GM12878 (cell line): ENCODE data around the gene TMTC1. TPM values are rescaled to one million over a fixed set of nuclear protein-coding genes. Genes with fewer than 3 reads are reported as not detected.
"Not testable (repeated sequence)": the region's sequence is repeated elsewhere in the genome, so short reads cannot be mapped to it uniquely, and the experiment has no call there.

Experiments used
- ATAC-seq: fragments of 200-7000 bp; cut with Tn5 transposase; 3 replicates; pipeline ENCODE4 v1.9.1; 2020; ENCODE audit warnings: mild to moderate bottlenecking, moderate library complexity
- BruUV-seq: library from RNA; stranded (reverse); fragments of 400-500 nt; replicated peaks from 2 replicates; lab custom pipeline; 2021; lab: Mats Ljungman, UMichigan
- CTCF ChIA-PET: fragments of 300-600 bp; sonication (Branson Sonifier 250); formaldehyde crosslinking; extraction: SDS; loops from one replicate; lab custom pipeline; 2021; ENCODE audit warnings: inconsistent platforms; lab: Yijun Ruan, JAX
- POLR2A ChIA-PET: fragments of 350-600 bp; formaldehyde crosslinking; extraction: SDS; loops from one replicate; lab custom pipeline; 2021; ENCODE audit warnings: inconsistent platforms; lab: Charles Lee
- RAD21 ChIA-PET: fragments of 300-600 bp; sonication (Branson Sonifier 250); formaldehyde crosslinking; loops from one replicate; lab custom pipeline; 2023; ENCODE audit warnings: antibody characterized with exemption; ENCODE audit not compliant: unreplicated experiment; lab: Charles Lee
- SMC1A ChIA-PET: fragments of 300-600 bp; sonication (Branson Sonifier 250); formaldehyde crosslinking; loops from one replicate; lab custom pipeline; 2023; ENCODE audit not compliant: unreplicated experiment, uncharacterized antibody; lab: Charles Lee
- DNase-seq: peaks from one replicate; pipeline ENCODE4 v3.0.0-alpha.2; 2011; ENCODE audit warnings: low read depth, low spot score
- FAIRE-seq: peaks from 3 replicates; lab custom pipeline; 2011; peaks lifted over from hg19 to GRCh38; lab: Jason Lieb, UNC
- H2AFZ ChIP-seq: 2 replicates; pipeline ENCODE4 v1.6.0; 2011; ENCODE audit warnings: low read depth, low read length, control low read depth; ENCODE audit not compliant: control insufficient read depth
- H3K27ac ChIP-seq: 2 replicates; pipeline ENCODE4 v1.5.1; 2011; ENCODE audit warnings: control low read depth; ENCODE audit not compliant: control insufficient read depth, insufficient read depth
- H3K27me3 ChIP-seq, 2 experiments: replicated peaks in 1 of 2; 2 replicates each; pipeline versions ENCODE4 v1.6.0 to v1.6.1; 2011; ENCODE audit warnings: low read length in 1 of 2; ENCODE audit not compliant: control insufficient read depth in 2 of 2, insufficient read depth in 2 of 2
- H3K36me3 ChIP-seq, 2 experiments: 2 replicates each; pipeline ENCODE4 v1.5.1; 2011; ENCODE audit warnings: low read length in 1 of 2; ENCODE audit not compliant: control insufficient read depth in 2 of 2, insufficient read depth in 2 of 2
- H3K4me1 ChIP-seq: 2 replicates; pipeline ENCODE4 v1.6.1; 2011; ENCODE audit warnings: mild to moderate bottlenecking, low read length, moderate library complexity, mixed read lengths; ENCODE audit not compliant: control insufficient read depth, insufficient read depth
- H3K4me2 ChIP-seq: 2 replicates; pipeline ENCODE4 v1.6.0; 2011; ENCODE audit warnings: control low read depth; ENCODE audit not compliant: control insufficient read depth, insufficient read depth
- H3K4me3 ChIP-seq: fragments of 200-600 bp; sonication (generic); 2 replicates; pipeline ENCODE4 v1.5.1; 2016
- H3K79me2 ChIP-seq: 2 replicates; pipeline ENCODE4 v1.6.0; 2011; ENCODE audit warnings: low read length; ENCODE audit not compliant: control insufficient read depth, insufficient read depth
- H3K9ac ChIP-seq: 2 replicates; pipeline ENCODE4 v1.8.0; 2011; ENCODE audit warnings: low read length, control low read depth, mixed read lengths; ENCODE audit not compliant: control insufficient read depth, insufficient read depth
- H3K9me3 ChIP-seq: replicated peaks from 3 replicates; pipeline ENCODE4 v1.5.1; 2011; ENCODE audit warnings: mild to moderate bottlenecking, low read length; ENCODE audit not compliant: control insufficient read depth, insufficient read depth
- H4K20me1 ChIP-seq: 2 replicates; pipeline ENCODE4 v1.6.0; 2011; ENCODE audit not compliant: control insufficient read depth, insufficient read depth
- JUND ChIP-seq: IDR thresholded peaks from 2 replicates; pipeline ENCODE4 v1.6.1; 2012; ENCODE audit warnings: low read depth, mild to moderate bottlenecking, low read length, improper control_type of control experiment, moderate library complexity
- KLF5 ChIP-seq: fragments of 450-650 bp; IDR thresholded peaks from 2 replicates; pipeline ENCODE4 v1.6.1; 2014; ENCODE audit warnings: mild to moderate bottlenecking; ENCODE audit not compliant: partially characterized antibody
- MXI1 ChIP-seq: fragments of 150-350 bp; IDR thresholded peaks from 2 replicates; pipeline ENCODE4 v1.6.1; 2011; ENCODE audit warnings: low read depth, mild to moderate bottlenecking, inconsistent platforms, low read length, improper control_type of control experiment
- SMC3 ChIP-seq: IDR thresholded peaks from 2 replicates; pipeline ENCODE4 v1.6.1; 2011; ENCODE audit warnings: low read length, improper control_type of control experiment, borderline replicate concordance
- TCF3 ChIP-seq: IDR thresholded peaks from 2 replicates; pipeline ENCODE4 v1.6.1; 2012; ENCODE audit warnings: low read depth, mild to moderate bottlenecking, low read length, borderline replicate concordance; ENCODE audit not compliant: insufficient read depth
- WGBS: methylation state at CpG from one replicate; pipeline ENCODE4 v1.1.6; 2016; ENCODE audit warnings: low lambda C conversion rate; ENCODE audit not compliant: insufficient replicate concordance, insufficient coverage; ENCODE audit errors: missing lambda C conversion rate; 5-methylcytosine and 5-hydroxymethylcytosine counted together
- in situ Hi-C: fragments of 300-500 bp; cut with MboI; formaldehyde crosslinking; loops from 9 replicates; pipeline ENCODE4 v1.14.3; 2018; ENCODE audit warnings: mixed read lengths
- intact Hi-C: fragments of 100-400 bp; cut with micrococcal nuclease; formaldehyde crosslinking; loops from one replicate; pipeline ENCODE4 v1.14.2; 2022; ENCODE audit not compliant: unreplicated experiment
- polyA plus RNA-seq, 11 experiments: library from polyadenylated mRNA; depleted of rRNA in 4 of 11; unstranded in 6 of 11; stranded (reverse) in 5 of 11; fragments of >200 nt; fragmentation: Nextera tagmentation in 4 of 11; fragmentation: Illumina TruSeq in 1 of 11; extraction: Ambion mirVana in 4 of 11; extraction: Trizol in 1 of 11; gene quantifications; 1 replicate in 1 of 11; 2 replicates in 10 of 11; pipeline versions ENCODE4 v1.2.1 to v1.2.3, GENCODE V29; 2011 to 2016; ENCODE audit warnings: inconsistent platforms in 2 of 11, missing spikeins in 2 of 11, low read depth in 1 of 11
- total RNA-seq, 4 experiments: library from RNA; depleted of rRNA in 3 of 4; stranded (reverse); fragments of >200 nt in 3 of 4; fragmentation: Illumina TruSeq in 1 of 4; extraction: Trizol in 1 of 4; gene quantifications; 2 replicates each; pipeline versions ENCODE4 v1.2.1 to v1.2.3, GENCODE V29; 2013 to 2021

The TMTC1 gene
- total and polyA plus RNA-seq, 10 of the 15 experiments (the other 5 are each of a cell fraction or from before 2014, with no cell fraction given) = 0.10 to 20.9 (median 0.57) TPM

- no peak for TF ChIP-seq JUND
- TF ChIP-seq MXI1 = no peak
- TF ChIP-seq TCF3 = no peak
- TF ChIP-seq KLF5 = no peak
- no peak for TF ChIP-seq SMC3
These were observed 33.4 kb upstream of the TMTC1 start (continued) for GRCh38 chr12:29816874-29817725.

GRCh38 chr12:29809616-29810361, 26.0 kb upstream of the TMTC1 start:
- WGBS = 50% methylated on average over 16 of the region's 24 CpGs

More at GRCh38 chr12:29809616-29810361, 26.0 kb upstream of the TMTC1 start:
- H4K20me1 ChIP-seq, H3K27ac ChIP-seq, BruUV-seq, in situ Hi-C loops, H3K79me2 ChIP-seq, H3K4me2 ChIP-seq, H3K4me3 ChIP-seq, CTCF ChIA-PET, RAD21 ChIA-PET, ATAC-seq, FAIRE-seq, H3K27me3 ChIP-seq, POLR2A ChIA-PET, H3K4me1 ChIP-seq, H3K36me3 ChIP-seq, H3K9ac ChIP-seq, DNase-seq, intact Hi-C loops, H3K9me3 ChIP-seq, H2AFZ ChIP-seq: not testable (repeated sequence)
- SMC1A ChIA-PET = interaction anchor here (1.2 kb wide), 1 partner anchor 8 kb away, joined by 3 read pairs; no protein-coding TSS in a partner anchor
